WTC11 (cell line): Measurements from ENCODE around the gene TNNI3K. TPM values are rescaled to one million over a fixed set of nuclear protein-coding genes. Genes with fewer than 3 reads are reported as not detected.

ENCODE experiments used
- ATAC-seq: fragments of 200-7000 bp; cut with Tn5 transposase; 2 replicates; pipeline ENCODE4 v1.10.0; 2021; ENCODE audit warnings: mild to moderate bottlenecking, moderate library complexity
- CTCF ChIA-PET: fragments of 300-600 bp; sonication (Branson Sonifier 250); formaldehyde crosslinking; loops from one replicate; lab custom pipeline; 2021; ENCODE audit warnings: antibody characterized with exemption; lab: Charles Lee
- POLR2A ChIA-PET: fragments of 350-600 bp; sonication (Branson Sonifier 250); formaldehyde crosslinking; loops from one replicate; lab custom pipeline; 2021; ENCODE audit warnings: antibody characterized with exemption; lab: Charles Lee
- DNase-seq: peaks from one replicate; pipeline ENCODE4 v3.0.0; 2021; ENCODE audit warnings: low spot score
- H3K27ac Mint-ChIP-seq: 2 replicates; pipeline ENCODE4 v1.8.0; 2021; ENCODE audit warnings: mixed read lengths
- H3K27me3 Mint-ChIP-seq: 2 replicates; pipeline ENCODE4 v1.8.0; 2021; ENCODE audit warnings: low read depth, mild to moderate bottlenecking, moderate library complexity, mixed read lengths
- H3K36me3 Mint-ChIP-seq: 2 replicates; pipeline ENCODE4 v1.8.0; 2021; ENCODE audit warnings: mixed read lengths
- H3K4me1 Mint-ChIP-seq: 2 replicates; pipeline ENCODE4 v1.8.0; 2022; ENCODE audit warnings: mixed read lengths
- H3K4me3 Mint-ChIP-seq: 2 replicates; pipeline ENCODE4 v1.8.0; 2021; ENCODE audit warnings: mild to moderate bottlenecking, moderate library complexity, mixed read lengths
- H3K9me3 Mint-ChIP-seq: 2 replicates; pipeline ENCODE4 v1.8.0; 2021; ENCODE audit warnings: mixed read lengths
- CREB1 ChIP-seq: sonication (generic); formaldehyde crosslinking; IDR thresholded peaks from 2 replicates; pipeline ENCODE4 v1.8.0; 2023; ENCODE audit warnings: mild to moderate bottlenecking, missing genetic modification reagents
- CREM ChIP-seq: sonication (generic); formaldehyde crosslinking; IDR thresholded peaks from 2 replicates; pipeline ENCODE4 v1.8.1; 2022; ENCODE audit warnings: mild to moderate bottlenecking, missing genetic modification reagents, moderate library complexity
- ETV6 ChIP-seq: sonication (generic); formaldehyde crosslinking; IDR thresholded peaks from 2 replicates; pipeline ENCODE4 v1.8.1; 2022; ENCODE audit warnings: mild to moderate bottlenecking, missing genetic modification reagents
- GTF2I ChIP-seq: fragments of 250-450 bp; sonication (Bioruptor Pico); conservative IDR thresholded peaks from 2 replicates; pipeline ENCODE4 v1.4.0; 2021; ENCODE audit warnings: mild to moderate bottlenecking
- IRF2 ChIP-seq: sonication (generic); formaldehyde crosslinking; IDR thresholded peaks from 2 replicates; pipeline ENCODE4 v1.8.0; 2022; ENCODE audit warnings: low read depth, missing genetic modification reagents, borderline replicate concordance
- JUN ChIP-seq: sonication (generic); formaldehyde crosslinking; IDR thresholded peaks from 2 replicates; pipeline ENCODE4 v1.8.0; 2023; ENCODE audit warnings: mild to moderate bottlenecking, missing genetic modification reagents
- MXD4 ChIP-seq: fragments of 250-450 bp; sonication (Bioruptor Pico); IDR thresholded peaks from 2 replicates; pipeline ENCODE4 v1.8.0; 2021; ENCODE audit warnings: mild to moderate bottlenecking, moderate library complexity, borderline replicate concordance
- NFATC4 ChIP-seq: fragments of 250-450 bp; sonication (Bioruptor Pico); IDR thresholded peaks from 2 replicates; pipeline ENCODE4 v1.9.0; 2021; ENCODE audit warnings: mild to moderate bottlenecking
- NFYB ChIP-seq: sonication (generic); formaldehyde crosslinking; conservative IDR thresholded peaks from 2 replicates; pipeline ENCODE4 v1.8.0; 2022; ENCODE audit warnings: low read depth, missing genetic modification reagents
- RORB ChIP-seq: fragments of 250-450 bp; sonication (Bioruptor Pico); IDR thresholded peaks from 2 replicates; pipeline ENCODE4 v1.9.0; 2021; ENCODE audit warnings: mild to moderate bottlenecking
- TP53 ChIP-seq: sonication (generic); formaldehyde crosslinking; IDR thresholded peaks from 2 replicates; pipeline ENCODE4 v1.8.1; 2023; ENCODE audit warnings: mild to moderate bottlenecking, missing genetic modification reagents
- ZNF416 ChIP-seq: fragments of 250-450 bp; sonication (Bioruptor Pico); IDR thresholded peaks from 2 replicates; pipeline ENCODE4 v1.9.0; 2021; ENCODE audit warnings: mild to moderate bottlenecking, inconsistent platforms
- total RNA-seq: library from RNA; stranded (reverse); gene quantifications from 3 replicates; pipeline ENCODE4 v1.2.3, GENCODE V29; 2021
- TF ChIP-seq, protein P1 (sequence below): sonication (generic); formaldehyde crosslinking; conservative IDR thresholded peaks from 2 replicates; pipeline ENCODE4 v1.8.1; 2022; ENCODE audit warnings: mild to moderate bottlenecking, missing genetic modification reagents
- TF ChIP-seq, protein P2 (sequence below): fragments of 250-450 bp; sonication (Bioruptor Pico); IDR thresholded peaks from 2 replicates; pipeline ENCODE4 v1.8.0; 2021; ENCODE audit warnings: mild to moderate bottlenecking
- TF ChIP-seq, protein P3 (sequence below): sonication (generic); formaldehyde crosslinking; IDR thresholded peaks from 2 replicates; pipeline ENCODE4 v1.8.1; 2023; ENCODE audit warnings: mild to moderate bottlenecking, missing genetic modification reagents
- TF ChIP-seq, protein P4 (sequence below): sonication (generic); formaldehyde crosslinking; IDR thresholded peaks from 2 replicates; pipeline ENCODE4 v1.8.0; 2023; ENCODE audit warnings: missing genetic modification reagents
- TF ChIP-seq, protein P5 (sequence below): fragments of 200-600 bp; IDR thresholded peaks from 2 replicates; pipeline ENCODE4 v1.8.0; 2022; ENCODE audit warnings: antibody characterized with exemption
- TF ChIP-seq, protein P6 (sequence below): fragments of 250-450 bp; sonication (Bioruptor Pico); conservative IDR thresholded peaks from 2 replicates; pipeline ENCODE4 v1.9.0; 2021; ENCODE audit warnings: mild to moderate bottlenecking
- TF ChIP-seq, protein P7 (sequence below): sonication (generic); formaldehyde crosslinking; IDR thresholded peaks from 2 replicates; pipeline ENCODE4 v1.8.1; 2022; ENCODE audit warnings: missing genetic modification reagents, borderline replicate concordance
- TF ChIP-seq, protein P8 (sequence below): sonication (generic); formaldehyde crosslinking; IDR thresholded peaks from 2 replicates; pipeline ENCODE4 v1.8.0; 2022; ENCODE audit warnings: missing genetic modification reagents
- TF ChIP-seq, protein P9 (sequence below): sonication (generic); formaldehyde crosslinking; IDR thresholded peaks from 2 replicates; pipeline ENCODE4 v1.8.1; 2023; ENCODE audit warnings: mild to moderate bottlenecking, moderate library complexity, missing genetic modification reagents

Gene TNNI3K
- total RNA-seq, 1 experiment from 2014 or later = 0.07 TPM

DNA sequence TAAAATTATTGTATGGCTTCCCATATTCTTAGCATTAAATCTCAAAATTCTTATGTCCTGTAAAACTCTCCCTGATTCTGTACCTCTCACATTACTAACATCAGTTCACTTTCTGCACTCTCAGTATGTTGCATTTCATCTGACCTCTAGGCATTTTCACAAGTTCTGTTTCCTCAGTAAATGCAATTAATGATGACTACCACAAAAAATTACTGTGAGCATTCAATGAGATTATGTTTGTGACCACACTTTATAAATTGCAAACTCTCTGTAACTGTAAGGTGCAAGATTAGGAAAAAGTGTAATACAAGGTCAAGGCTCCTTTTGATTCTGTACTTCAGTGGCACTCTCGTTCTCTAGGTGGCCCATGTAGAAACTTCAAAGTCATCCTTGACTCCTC lies 216.8 kb downstream of the TNNI3K start:
- Mint-ChIP-seq H3K4me1 (no peaks in the 10 kb centered on the region), H3K9me3 (peaks cover 11% of the 10 kb centered on the region), H3K27ac (no peak overlapping the region), H3K27me3 (no peaks in the 10 kb centered on the region), H3K4me3 (no peak overlapping the region), H3K36me3 (no peaks in the 10 kb centered on the region)
- DNase-seq (no peak), ATAC-seq (no peak)
- TF ChIP-seq, protein P1, sequence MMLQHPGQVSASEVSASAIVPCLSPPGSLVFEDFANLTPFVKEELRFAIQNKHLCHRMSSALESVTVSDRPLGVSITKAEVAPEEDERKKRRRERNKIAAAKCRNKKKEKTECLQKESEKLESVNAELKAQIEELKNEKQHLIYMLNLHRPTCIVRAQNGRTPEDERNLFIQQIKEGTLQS (CRISPR knock-in tag) = no peak
- TF ChIP-seq, protein P2, sequence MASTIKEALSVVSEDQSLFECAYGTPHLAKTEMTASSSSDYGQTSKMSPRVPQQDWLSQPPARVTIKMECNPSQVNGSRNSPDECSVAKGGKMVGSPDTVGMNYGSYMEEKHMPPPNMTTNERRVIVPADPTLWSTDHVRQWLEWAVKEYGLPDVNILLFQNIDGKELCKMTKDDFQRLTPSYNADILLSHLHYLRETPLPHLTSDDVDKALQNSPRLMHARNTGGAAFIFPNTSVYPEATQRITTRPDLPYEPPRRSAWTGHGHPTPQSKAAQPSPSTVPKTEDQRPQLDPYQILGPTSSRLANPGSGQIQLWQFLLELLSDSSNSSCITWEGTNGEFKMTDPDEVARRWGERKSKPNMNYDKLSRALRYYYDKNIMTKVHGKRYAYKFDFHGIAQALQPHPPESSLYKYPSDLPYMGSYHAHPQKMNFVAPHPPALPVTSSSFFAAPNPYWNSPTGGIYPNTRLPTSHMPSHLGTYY (CRISPR knock-in tag) = no peak
- POLR2A ChIA-PET = no interaction called here
- CTCF ChIA-PET = no interaction called here

DNA sequence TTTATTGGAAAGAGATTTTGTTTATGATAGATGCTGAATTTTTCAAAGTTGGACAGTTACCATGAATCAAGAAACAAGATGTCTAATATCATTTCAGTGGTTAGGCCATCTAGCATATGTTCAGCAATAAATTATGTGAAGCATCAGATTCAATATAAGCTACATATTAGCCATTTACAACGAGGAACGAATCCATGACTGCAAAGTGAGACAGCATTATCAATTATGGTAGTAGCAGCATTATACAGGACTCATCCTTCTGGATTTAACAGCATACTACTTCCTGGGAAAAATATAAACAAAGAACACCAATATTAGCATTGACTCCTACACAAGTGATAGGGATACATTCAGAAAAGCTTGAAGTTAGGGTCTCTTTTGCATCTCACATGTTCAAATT lies 218.1 kb downstream of the TNNI3K start:
- CTCF ChIA-PET = no interaction called here

More for the DNA sequence above, 218.1 kb downstream of the TNNI3K start:
- POLR2A ChIA-PET = no interaction called here
- no peak for ATAC-seq
- TF ChIP-seq RORB (CRISPR knock-in tag) (no peak), MXD4 (CRISPR knock-in tag) (no peak), NFYB (CRISPR knock-in tag) (no peak), GTF2I (CRISPR knock-in tag) (no peak), ZNF416 (no peak), ETV6 (no peak), JUN (CRISPR knock-in tag) (no peak), CREB1 (CRISPR knock-in tag) (no peak), CREM (no peak), NFATC4 (CRISPR knock-in tag) (no peak), IRF2 (no peak), TP53 (no peak)
- TF ChIP-seq, protein P3, sequence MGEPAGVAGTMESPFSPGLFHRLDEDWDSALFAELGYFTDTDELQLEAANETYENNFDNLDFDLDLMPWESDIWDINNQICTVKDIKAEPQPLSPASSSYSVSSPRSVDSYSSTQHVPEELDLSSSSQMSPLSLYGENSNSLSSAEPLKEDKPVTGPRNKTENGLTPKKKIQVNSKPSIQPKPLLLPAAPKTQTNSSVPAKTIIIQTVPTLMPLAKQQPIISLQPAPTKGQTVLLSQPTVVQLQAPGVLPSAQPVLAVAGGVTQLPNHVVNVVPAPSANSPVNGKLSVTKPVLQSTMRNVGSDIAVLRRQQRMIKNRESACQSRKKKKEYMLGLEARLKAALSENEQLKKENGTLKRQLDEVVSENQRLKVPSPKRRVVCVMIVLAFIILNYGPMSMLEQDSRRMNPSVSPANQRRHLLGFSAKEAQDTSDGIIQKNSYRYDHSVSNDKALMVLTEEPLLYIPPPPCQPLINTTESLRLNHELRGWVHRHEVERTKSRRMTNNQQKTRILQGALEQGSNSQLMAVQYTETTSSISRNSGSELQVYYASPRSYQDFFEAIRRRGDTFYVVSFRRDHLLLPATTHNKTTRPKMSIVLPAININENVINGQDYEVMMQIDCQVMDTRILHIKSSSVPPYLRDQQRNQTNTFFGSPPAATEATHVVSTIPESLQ (CRISPR knock-in tag) = no peak
- TF ChIP-seq, protein P4, sequence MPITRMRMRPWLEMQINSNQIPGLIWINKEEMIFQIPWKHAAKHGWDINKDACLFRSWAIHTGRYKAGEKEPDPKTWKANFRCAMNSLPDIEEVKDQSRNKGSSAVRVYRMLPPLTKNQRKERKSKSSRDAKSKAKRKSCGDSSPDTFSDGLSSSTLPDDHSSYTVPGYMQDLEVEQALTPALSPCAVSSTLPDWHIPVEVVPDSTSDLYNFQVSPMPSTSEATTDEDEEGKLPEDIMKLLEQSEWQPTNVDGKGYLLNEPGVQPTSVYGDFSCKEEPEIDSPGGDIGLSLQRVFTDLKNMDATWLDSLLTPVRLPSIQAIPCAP (CRISPR knock-in tag) = no peak
- TF ChIP-seq, protein P5, sequence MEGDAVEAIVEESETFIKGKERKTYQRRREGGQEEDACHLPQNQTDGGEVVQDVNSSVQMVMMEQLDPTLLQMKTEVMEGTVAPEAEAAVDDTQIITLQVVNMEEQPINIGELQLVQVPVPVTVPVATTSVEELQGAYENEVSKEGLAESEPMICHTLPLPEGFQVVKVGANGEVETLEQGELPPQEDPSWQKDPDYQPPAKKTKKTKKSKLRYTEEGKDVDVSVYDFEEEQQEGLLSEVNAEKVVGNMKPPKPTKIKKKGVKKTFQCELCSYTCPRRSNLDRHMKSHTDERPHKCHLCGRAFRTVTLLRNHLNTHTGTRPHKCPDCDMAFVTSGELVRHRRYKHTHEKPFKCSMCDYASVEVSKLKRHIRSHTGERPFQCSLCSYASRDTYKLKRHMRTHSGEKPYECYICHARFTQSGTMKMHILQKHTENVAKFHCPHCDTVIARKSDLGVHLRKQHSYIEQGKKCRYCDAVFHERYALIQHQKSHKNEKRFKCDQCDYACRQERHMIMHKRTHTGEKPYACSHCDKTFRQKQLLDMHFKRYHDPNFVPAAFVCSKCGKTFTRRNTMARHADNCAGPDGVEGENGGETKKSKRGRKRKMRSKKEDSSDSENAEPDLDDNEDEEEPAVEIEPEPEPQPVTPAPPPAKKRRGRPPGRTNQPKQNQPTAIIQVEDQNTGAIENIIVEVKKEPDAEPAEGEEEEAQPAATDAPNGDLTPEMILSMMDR = no peak
- TF ChIP-seq, protein P6, sequence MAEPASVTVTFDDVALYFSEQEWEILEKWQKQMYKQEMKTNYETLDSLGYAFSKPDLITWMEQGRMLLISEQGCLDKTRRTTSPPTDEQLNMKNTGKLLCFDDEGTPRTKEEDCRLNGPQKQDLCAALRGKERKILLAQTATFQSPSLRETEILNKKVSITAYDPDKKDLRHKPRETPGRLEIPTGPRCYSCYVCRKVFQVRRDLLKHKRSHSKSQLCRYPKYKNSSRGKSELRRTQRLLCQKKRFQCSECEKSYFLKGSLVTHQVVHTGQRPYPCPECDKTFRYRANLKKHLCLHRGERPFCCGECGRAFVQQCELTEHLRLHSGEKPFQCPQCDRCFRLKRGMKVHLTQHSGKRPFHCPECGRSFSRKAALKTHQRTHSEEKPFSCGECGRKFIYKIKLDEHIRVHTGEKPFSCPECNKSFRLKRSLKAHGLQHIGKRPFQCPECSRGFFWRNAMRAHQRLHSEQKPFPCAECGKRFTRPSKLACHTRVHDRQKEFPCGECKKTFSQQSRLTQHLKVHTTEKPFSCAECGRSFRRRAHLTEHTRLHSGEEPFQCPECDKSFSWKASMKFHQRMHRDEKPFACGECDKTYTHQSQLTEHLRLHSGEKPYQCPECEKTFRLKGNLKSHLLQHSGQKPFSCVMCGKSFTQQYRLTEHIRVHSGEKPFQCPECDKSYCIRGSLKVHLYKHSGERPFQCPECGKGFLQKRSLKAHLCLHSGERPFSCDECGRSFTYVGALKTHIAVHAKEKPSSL (CRISPR knock-in tag) = no peak
- TF ChIP-seq, protein P7, sequence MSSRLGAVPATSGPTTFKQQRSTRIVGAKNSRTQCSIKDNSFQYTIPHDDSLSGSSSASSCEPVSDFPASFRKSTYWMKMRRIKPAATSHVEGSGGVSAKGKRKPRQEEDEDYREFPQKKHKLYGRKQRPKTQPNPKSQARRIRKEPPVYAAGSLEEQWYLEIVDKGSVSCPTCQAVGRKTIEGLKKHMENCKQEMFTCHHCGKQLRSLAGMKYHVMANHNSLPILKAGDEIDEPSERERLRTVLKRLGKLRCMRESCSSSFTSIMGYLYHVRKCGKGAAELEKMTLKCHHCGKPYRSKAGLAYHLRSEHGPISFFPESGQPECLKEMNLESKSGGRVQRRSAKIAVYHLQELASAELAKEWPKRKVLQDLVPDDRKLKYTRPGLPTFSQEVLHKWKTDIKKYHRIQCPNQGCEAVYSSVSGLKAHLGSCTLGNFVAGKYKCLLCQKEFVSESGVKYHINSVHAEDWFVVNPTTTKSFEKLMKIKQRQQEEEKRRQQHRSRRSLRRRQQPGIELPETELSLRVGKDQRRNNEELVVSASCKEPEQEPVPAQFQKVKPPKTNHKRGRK (CRISPR knock-in tag) = no peak
- TF ChIP-seq, protein P8, sequence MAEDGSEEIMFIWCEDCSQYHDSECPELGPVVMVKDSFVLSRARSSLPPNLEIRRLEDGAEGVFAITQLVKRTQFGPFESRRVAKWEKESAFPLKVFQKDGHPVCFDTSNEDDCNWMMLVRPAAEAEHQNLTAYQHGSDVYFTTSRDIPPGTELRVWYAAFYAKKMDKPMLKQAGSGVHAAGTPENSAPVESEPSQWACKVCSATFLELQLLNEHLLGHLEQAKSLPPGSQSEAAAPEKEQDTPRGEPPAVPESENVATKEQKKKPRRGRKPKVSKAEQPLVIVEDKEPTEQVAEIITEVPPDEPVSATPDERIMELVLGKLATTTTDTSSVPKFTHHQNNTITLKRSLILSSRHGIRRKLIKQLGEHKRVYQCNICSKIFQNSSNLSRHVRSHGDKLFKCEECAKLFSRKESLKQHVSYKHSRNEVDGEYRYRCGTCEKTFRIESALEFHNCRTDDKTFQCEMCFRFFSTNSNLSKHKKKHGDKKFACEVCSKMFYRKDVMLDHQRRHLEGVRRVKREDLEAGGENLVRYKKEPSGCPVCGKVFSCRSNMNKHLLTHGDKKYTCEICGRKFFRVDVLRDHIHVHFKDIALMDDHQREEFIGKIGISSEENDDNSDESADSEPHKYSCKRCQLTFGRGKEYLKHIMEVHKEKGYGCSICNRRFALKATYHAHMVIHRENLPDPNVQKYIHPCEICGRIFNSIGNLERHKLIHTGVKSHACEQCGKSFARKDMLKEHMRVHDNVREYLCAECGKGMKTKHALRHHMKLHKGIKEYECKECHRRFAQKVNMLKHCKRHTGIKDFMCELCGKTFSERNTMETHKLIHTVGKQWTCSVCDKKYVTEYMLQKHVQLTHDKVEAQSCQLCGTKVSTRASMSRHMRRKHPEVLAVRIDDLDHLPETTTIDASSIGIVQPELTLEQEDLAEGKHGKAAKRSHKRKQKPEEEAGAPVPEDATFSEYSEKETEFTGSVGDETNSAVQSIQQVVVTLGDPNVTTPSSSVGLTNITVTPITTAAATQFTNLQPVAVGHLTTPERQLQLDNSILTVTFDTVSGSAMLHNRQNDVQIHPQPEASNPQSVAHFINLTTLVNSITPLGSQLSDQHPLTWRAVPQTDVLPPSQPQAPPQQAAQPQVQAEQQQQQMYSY (CRISPR knock-in tag) = no peak
- TF ChIP-seq, protein P9, sequence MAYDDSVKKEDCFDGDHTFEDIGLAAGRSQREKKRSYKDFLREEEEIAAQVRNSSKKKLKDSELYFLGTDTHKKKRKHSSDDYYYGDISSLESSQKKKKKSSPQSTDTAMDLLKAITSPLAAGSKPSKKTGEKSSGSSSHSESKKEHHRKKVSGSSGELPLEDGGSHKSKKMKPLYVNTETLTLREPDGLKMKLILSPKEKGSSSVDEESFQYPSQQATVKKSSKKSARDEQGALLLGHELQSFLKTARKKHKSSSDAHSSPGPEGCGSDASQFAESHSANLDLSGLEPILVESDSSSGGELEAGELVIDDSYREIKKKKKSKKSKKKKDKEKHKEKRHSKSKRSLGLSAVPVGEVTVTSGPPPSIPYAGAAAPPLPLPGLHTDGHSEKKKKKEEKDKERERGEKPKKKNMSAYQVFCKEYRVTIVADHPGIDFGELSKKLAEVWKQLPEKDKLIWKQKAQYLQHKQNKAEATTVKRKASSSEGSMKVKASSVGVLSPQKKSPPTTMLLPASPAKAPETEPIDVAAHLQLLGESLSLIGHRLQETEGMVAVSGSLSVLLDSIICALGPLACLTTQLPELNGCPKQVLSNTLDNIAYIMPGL (CRISPR knock-in tag) = no peak
- no peak overlapping the region for H3K4me3 Mint-ChIP-seq
- no peaks in the 10 kb centered on the region for H3K36me3 Mint-ChIP-seq
- peaks cover 11% of the 10 kb centered on the region for H3K9me3 Mint-ChIP-seq
- H3K27ac Mint-ChIP-seq = no peak overlapping the region
- H3K4me1 Mint-ChIP-seq = no peaks in the 10 kb centered on the region
- no peak for DNase-seq
- H3K27me3 Mint-ChIP-seq = no peaks in the 10 kb centered on the region
